Mammary epithelial cell (primary cell): ENCODE results near the gene TNIK.

Source experiments
- CTCF ChIP-seq, 2 donors: IDR thresholded peaks in 1 of 2; conservative IDR thresholded peaks in 1 of 2; 2 replicates each; pipeline ENCODE4 v1.5.1; 2011 to 2012; ENCODE audit warnings: inconsistent platforms in 2 of 2, low read length in 2 of 2, mild to moderate bottlenecking in 2 of 2, control low read depth in 1 of 2, low read depth in 1 of 2; ENCODE audit not compliant: insufficient read depth in 1 of 2; ENCODE audit errors: extremely low read depth in 1 of 2
- EZH2 ChIP-seq: IDR thresholded peaks from 2 replicates; pipeline ENCODE4 v1.6.1; 2012; ENCODE audit warnings: low read length, inconsistent platforms, borderline replicate concordance

- TF ChIP-seq CTCF (conservative IDR thresholded peaks at IDR 0.05 in 1 of 2, IDR thresholded peaks at IDR 0.05 in 1 of 2; ENCODE audit: extremely low read depth in 1 of 2, insufficient read depth in 1 of 2, low read depth in 1 of 2, low read length in 2 of 2) (no peak), EZH2 (no peak)
Measured at GRCh38 chr3:171383206-171384018, 76.8 kb downstream of the TNIK start.
